Activated T-helper 17 cell treated with anti-CD3 and anti-CD28 coated beads, Interleukin-2, amount 50 U/mL, for 72 hours (primary cell): ENCODE data around the gene CRTC3. TPM values are rescaled to one million over a fixed set of nuclear protein-coding genes. Genes with fewer than 3 reads are reported as not detected.
"Not testable (repeated sequence)": the region's sequence is repeated elsewhere in the genome, so short reads cannot be mapped to it uniquely, and the experiment has no call there.

Source experiments
- ATAC-seq: fragments of 150-1000 bp; cut with Tn5 transposase; replicated peaks from 2 replicates; pipeline ENCODE4 v1.10.0; 2021; ENCODE audit warnings: mild to moderate bottlenecking, moderate library complexity
- H3K27ac Mint-ChIP-seq: one replicate; pipeline ENCODE4 v1.8.0; 2022; ENCODE audit warnings: mixed read lengths
- H3K27me3 Mint-ChIP-seq: one replicate; pipeline ENCODE4 v1.8.0; 2022; ENCODE audit warnings: mixed read lengths
- H3K36me3 Mint-ChIP-seq: one replicate; pipeline ENCODE4 v1.8.0; 2022; ENCODE audit warnings: low read depth, mild to moderate bottlenecking, mixed read lengths
- H3K4me1 Mint-ChIP-seq: one replicate; pipeline ENCODE4 v1.8.0; 2022; ENCODE audit warnings: mixed read lengths
- H3K4me3 Mint-ChIP-seq: one replicate; pipeline ENCODE4 v1.8.0; 2022; ENCODE audit warnings: mild to moderate bottlenecking, mixed read lengths
- H3K9me3 Mint-ChIP-seq: one replicate; pipeline ENCODE4 v1.8.0; 2022; ENCODE audit warnings: mixed read lengths
- total RNA-seq, 2 donors: library from RNA; stranded (reverse); gene quantifications; one replicate each; pipeline ENCODE4 v1.2.3, GENCODE V29; 2022

The CRTC3 gene
- total RNA-seq, 2 donors from 2014 or later = 50.6 to 61.0 TPM

- not testable (repeated sequence) for H3K4me3 Mint-ChIP-seq, H3K36me3 Mint-ChIP-seq, H3K9me3 Mint-ChIP-seq, H3K27ac Mint-ChIP-seq, H3K4me1 Mint-ChIP-seq, H3K27me3 Mint-ChIP-seq, ATAC-seq
Observed at GRCh38 chr15:90510781-90511180, 18.9 kb upstream of the CRTC3 start.

GRCh38 chr15:90511211-90511618, 18.5 kb upstream of the CRTC3 start:
- not testable (repeated sequence) for H3K36me3 Mint-ChIP-seq, H3K4me1 Mint-ChIP-seq, ATAC-seq

GRCh38 chr15:90512276-90512675, 17.4 kb upstream of the CRTC3 start:
- Mint-ChIP-seq H3K4me3 (no peak overlapping the region), H3K4me1 (no peaks in the 10 kb centered on the region), H3K27ac (no peak overlapping the region), H3K36me3 (no peaks in the 10 kb centered on the region), H3K9me3 (no peaks in the 10 kb centered on the region), H3K27me3 (no peaks in the 10 kb centered on the region)
- ATAC-seq = no peak

More at GRCh38 chr15:90511211-90511618, 18.5 kb upstream of the CRTC3 start:
- not testable (repeated sequence) for H3K27me3 Mint-ChIP-seq, H3K27ac Mint-ChIP-seq, H3K4me3 Mint-ChIP-seq, H3K9me3 Mint-ChIP-seq

- no peak overlapping the region for H3K4me3 Mint-ChIP-seq
- no peak overlapping the region for H3K27ac Mint-ChIP-seq
- no peaks in the 10 kb centered on the region for H3K9me3 Mint-ChIP-seq
Observed at GRCh38 chr15:90512981-90513380, 16.7 kb upstream of the CRTC3 start.

GRCh38 chr15:90513448-90513847, 16.3 kb upstream of the CRTC3 start:
- no peak overlapping the region for H3K27ac Mint-ChIP-seq
- H3K4me3 Mint-ChIP-seq = no peak overlapping the region
- no peaks in the 10 kb centered on the region for H3K4me1 Mint-ChIP-seq
- no peak for ATAC-seq
- no peaks in the 10 kb centered on the region for H3K36me3 Mint-ChIP-seq
- H3K27me3 Mint-ChIP-seq = no peaks in the 10 kb centered on the region
- no peaks in the 10 kb centered on the region for H3K9me3 Mint-ChIP-seq

More at GRCh38 chr15:90512981-90513380, 16.7 kb upstream of the CRTC3 start:
- H3K27me3 Mint-ChIP-seq = no peaks in the 10 kb centered on the region
- no peaks in the 10 kb centered on the region for H3K36me3 Mint-ChIP-seq
- no peaks in the 10 kb centered on the region for H3K4me1 Mint-ChIP-seq
- ATAC-seq = no peak

GRCh38 chr15:90513893-90514292, 15.8 kb upstream of the CRTC3 start:
- not testable (repeated sequence) for H3K27me3 Mint-ChIP-seq, H3K4me1 Mint-ChIP-seq, H3K36me3 Mint-ChIP-seq, H3K9me3 Mint-ChIP-seq, ATAC-seq, H3K4me3 Mint-ChIP-seq, H3K27ac Mint-ChIP-seq

- Mint-ChIP-seq H3K9me3 (no peaks in the 10 kb centered on the region), H3K27me3 (no peaks in the 10 kb centered on the region), H3K4me1 (no peaks in the 10 kb centered on the region), H3K4me3 (no peak overlapping the region), H3K27ac (no peak overlapping the region), H3K36me3 (no peaks in the 10 kb centered on the region)
- no peak for ATAC-seq
Observed at GRCh38 chr15:90519688-90520087, 10.0 kb upstream of the CRTC3 start.

- Mint-ChIP-seq H3K36me3 (no peaks in the 10 kb centered on the region), H3K27me3 (no peaks in the 10 kb centered on the region), H3K4me1 (no peaks in the 10 kb centered on the region), H3K27ac (no peak overlapping the region), H3K9me3 (no peaks in the 10 kb centered on the region), H3K4me3 (no peak overlapping the region)
- ATAC-seq = no peak
Observed at GRCh38 chr15:90520365-90520764, 9.4 kb upstream of the CRTC3 start.

- no peaks in the 10 kb centered on the region for H3K27me3 Mint-ChIP-seq
- H3K4me1 Mint-ChIP-seq = no peaks in the 10 kb centered on the region
- ATAC-seq = peak; percentile 50
Observed at GRCh38 chr15:90523373-90523772, 6.3 kb upstream of the CRTC3 start.

GRCh38 chr15:90524018-90524803, 5.5 kb upstream of the CRTC3 start:
- not testable (repeated sequence) for H3K27ac Mint-ChIP-seq, H3K4me3 Mint-ChIP-seq, H3K9me3 Mint-ChIP-seq, H3K4me1 Mint-ChIP-seq, ATAC-seq, H3K27me3 Mint-ChIP-seq, H3K36me3 Mint-ChIP-seq

More at GRCh38 chr15:90523373-90523772, 6.3 kb upstream of the CRTC3 start:
- no peaks in the 10 kb centered on the region for H3K9me3 Mint-ChIP-seq
- H3K36me3 Mint-ChIP-seq = no peaks in the 10 kb centered on the region
- H3K27ac Mint-ChIP-seq = no peak overlapping the region
- no peak overlapping the region for H3K4me3 Mint-ChIP-seq

GRCh38 chr15:90529011-90529370, 732 bp upstream of the CRTC3 start:
- H3K27me3 Mint-ChIP-seq = no peaks in the 10 kb centered on the region

GRCh38 chr15:90530250-90531051, 728 bp downstream of the CRTC3 start:
- peaks cover 35% of the 10 kb centered on the region for H3K4me1 Mint-ChIP-seq
- H3K9me3 Mint-ChIP-seq = no peaks in the 10 kb centered on the region
- H3K36me3 Mint-ChIP-seq = peaks cover 11% of the 10 kb centered on the region
- H3K4me3 Mint-ChIP-seq = peak overlapping the region; percentile 94
- peak overlapping the region; percentile 87 for H3K27ac Mint-ChIP-seq
- no peaks in the 10 kb centered on the region for H3K27me3 Mint-ChIP-seq
- peak; percentile 48 for ATAC-seq

More at GRCh38 chr15:90529011-90529370, 732 bp upstream of the CRTC3 start:
- peaks cover 22% of the 10 kb centered on the region for H3K4me1 Mint-ChIP-seq
- peak overlapping the region; percentile 94 for H3K4me3 Mint-ChIP-seq
- ATAC-seq = no peak
- H3K36me3 Mint-ChIP-seq = peaks cover 11% of the 10 kb centered on the region
- H3K27ac Mint-ChIP-seq = peak overlapping the region; percentile 89
- no peaks in the 10 kb centered on the region for H3K9me3 Mint-ChIP-seq

- Mint-ChIP-seq H3K9me3 (no peaks in the 10 kb centered on the region), H3K27me3 (no peaks in the 10 kb centered on the region), H3K4me3 (peak overlapping the region; percentile 94), H3K4me1 (peaks cover 40% of the 10 kb centered on the region), H3K27ac (peak overlapping the region; percentile 87), H3K36me3 (peaks cover 11% of the 10 kb centered on the region)
- ATAC-seq = no peak
Observed at GRCh38 chr15:90531147-90531546, 1.4 kb downstream of the CRTC3 start.

- H3K27ac Mint-ChIP-seq = peak overlapping the region; percentile 53
- peaks cover 59% of the 10 kb centered on the region for H3K4me1 Mint-ChIP-seq
- ATAC-seq = no peak
- peaks cover 17% of the 10 kb centered on the region for H3K36me3 Mint-ChIP-seq
- no peak overlapping the region for H3K4me3 Mint-ChIP-seq
- H3K27me3 Mint-ChIP-seq = no peaks in the 10 kb centered on the region
- no peaks in the 10 kb centered on the region for H3K9me3 Mint-ChIP-seq
Observed at GRCh38 chr15:90535254-90535653, 5.5 kb downstream of the CRTC3 start.

- Mint-ChIP-seq H3K4me1 (peaks cover 29% of the 10 kb centered on the region), H3K27me3 (no peaks in the 10 kb centered on the region), H3K27ac (peak overlapping the region; percentile 96), H3K4me3 (peak overlapping the region; percentile 94), H3K9me3 (no peaks in the 10 kb centered on the region), H3K36me3 (peaks cover 34% of the 10 kb centered on the region)
- ATAC-seq = peak; percentile 93
Observed at GRCh38 chr15:90539789-90540188, 10.1 kb downstream of the CRTC3 start.
